Osteoblast (primary cell): ENCODE results near the gene NPC1. TPM values are rescaled to one million over a fixed set of nuclear protein-coding genes. Genes with fewer than 3 reads are reported as not detected.
"Not testable (repeated sequence)": the region's sequence is repeated elsewhere in the genome, so short reads cannot be mapped to it uniquely, and the experiment has no call there.

Source experiments
- DNase-seq: peaks from one replicate; pipeline ENCODE4 v3.0.0; 2011; ENCODE audit warnings: low spot score, mixed read lengths; ENCODE audit not compliant: insufficient read length; ENCODE audit errors: missing footprints
- H2AFZ ChIP-seq: 2 replicates; pipeline ENCODE4 v1.6.0; 2011; ENCODE audit warnings: mild to moderate bottlenecking, low read length
- H3K27ac ChIP-seq: 2 replicates; pipeline ENCODE4 v1.5.1; 2011; ENCODE audit warnings: mild to moderate bottlenecking, low read depth, low read length, moderate library complexity
- H3K27me3 ChIP-seq: 2 replicates; pipeline ENCODE4 v1.6.0; 2012; ENCODE audit warnings: mild to moderate bottlenecking, control low read depth, inconsistent platforms, low read length, moderate library complexity; ENCODE audit not compliant: insufficient read depth
- H3K36me3 ChIP-seq: 2 replicates; pipeline ENCODE4 v1.5.1; 2011; ENCODE audit warnings: mild to moderate bottlenecking, low read length, control low read depth, moderate library complexity; ENCODE audit not compliant: insufficient read depth
- H3K4me1 ChIP-seq: 2 replicates; pipeline ENCODE4 v1.5.1; 2011; ENCODE audit warnings: mild to moderate bottlenecking, low read length, control low read depth, moderate library complexity; ENCODE audit not compliant: insufficient read depth
- H3K4me2 ChIP-seq: 2 replicates; pipeline ENCODE4 v1.6.0; 2011; ENCODE audit warnings: mild to moderate bottlenecking, low read length; ENCODE audit not compliant: insufficient read depth
- H3K4me3 ChIP-seq: fragments of 200-600 bp; sonication (generic); 3 replicates; pipeline ENCODE4 v1.5.1; 2012; ENCODE audit warnings: mild to moderate bottlenecking, low read length, inconsistent platforms; ENCODE audit not compliant: insufficient read depth
- H3K79me2 ChIP-seq: 2 replicates; pipeline ENCODE4 v1.6.0; 2012; ENCODE audit warnings: mild to moderate bottlenecking, low read length, control low read depth, inconsistent platforms; ENCODE audit not compliant: insufficient read depth
- H3K9me3 ChIP-seq: 2 replicates; pipeline ENCODE4 v1.5.1; 2011; ENCODE audit warnings: low read depth, low read length, control low read depth
- H4K20me1 ChIP-seq: 2 replicates; pipeline ENCODE4 v1.6.0; 2012; ENCODE audit warnings: mild to moderate bottlenecking, low read length, control low read depth; ENCODE audit not compliant: insufficient read depth
- total RNA-seq: library from RNA; depleted of rRNA; stranded (reverse); fragments of >200 nt; gene quantifications from 2 replicates; pipeline ENCODE4 v1.2.3, GENCODE V29; 2012
- TF ChIP-seq, protein P1 (sequence below): IDR thresholded peaks from 2 replicates; pipeline ENCODE4 v1.5.1; 2011; ENCODE audit warnings: mild to moderate bottlenecking, low read depth, low read length, moderate library complexity; ENCODE audit errors: extremely low read depth

Gene NPC1
- total RNA-seq, 1 donor: 136 TPM

GRCh38 chr18:23495723-23496440 lies 90.4 kb downstream of the NPC1 start:
- Histone ChIP-seq H3K27me3 (no peaks in the 10 kb centered on the region), H3K36me3 (no peaks in the 10 kb centered on the region), H3K79me2 (no peaks in the 10 kb centered on the region), H3K4me3 (no peak overlapping the region), H3K27ac (no peak overlapping the region), H3K4me1 (peaks cover 10% of the 10 kb centered on the region), H3K9me3 (no peaks in the 10 kb centered on the region), H2AFZ (no peak overlapping the region), H3K4me2 (no peak overlapping the region), H4K20me1 (no peaks in the 10 kb centered on the region)
- no peak for DNase-seq
- TF ChIP-seq, protein P1, sequence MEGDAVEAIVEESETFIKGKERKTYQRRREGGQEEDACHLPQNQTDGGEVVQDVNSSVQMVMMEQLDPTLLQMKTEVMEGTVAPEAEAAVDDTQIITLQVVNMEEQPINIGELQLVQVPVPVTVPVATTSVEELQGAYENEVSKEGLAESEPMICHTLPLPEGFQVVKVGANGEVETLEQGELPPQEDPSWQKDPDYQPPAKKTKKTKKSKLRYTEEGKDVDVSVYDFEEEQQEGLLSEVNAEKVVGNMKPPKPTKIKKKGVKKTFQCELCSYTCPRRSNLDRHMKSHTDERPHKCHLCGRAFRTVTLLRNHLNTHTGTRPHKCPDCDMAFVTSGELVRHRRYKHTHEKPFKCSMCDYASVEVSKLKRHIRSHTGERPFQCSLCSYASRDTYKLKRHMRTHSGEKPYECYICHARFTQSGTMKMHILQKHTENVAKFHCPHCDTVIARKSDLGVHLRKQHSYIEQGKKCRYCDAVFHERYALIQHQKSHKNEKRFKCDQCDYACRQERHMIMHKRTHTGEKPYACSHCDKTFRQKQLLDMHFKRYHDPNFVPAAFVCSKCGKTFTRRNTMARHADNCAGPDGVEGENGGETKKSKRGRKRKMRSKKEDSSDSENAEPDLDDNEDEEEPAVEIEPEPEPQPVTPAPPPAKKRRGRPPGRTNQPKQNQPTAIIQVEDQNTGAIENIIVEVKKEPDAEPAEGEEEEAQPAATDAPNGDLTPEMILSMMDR: no peak

GRCh38 chr18:23494992-23495391 lies 91.3 kb downstream of the NPC1 start:
- Histone ChIP-seq H3K79me2 (no peaks in the 10 kb centered on the region), H4K20me1 (no peaks in the 10 kb centered on the region), H3K27me3 (no peaks in the 10 kb centered on the region), H3K4me2 (no peak overlapping the region), H3K4me1 (peaks cover 10% of the 10 kb centered on the region), H3K36me3 (no peaks in the 10 kb centered on the region), H3K9me3 (no peaks in the 10 kb centered on the region), H3K4me3 (no peak overlapping the region), H2AFZ (no peak overlapping the region), H3K27ac (no peak overlapping the region)
- DNase-seq: no peak
- TF ChIP-seq, protein P1: no peak

DNA sequence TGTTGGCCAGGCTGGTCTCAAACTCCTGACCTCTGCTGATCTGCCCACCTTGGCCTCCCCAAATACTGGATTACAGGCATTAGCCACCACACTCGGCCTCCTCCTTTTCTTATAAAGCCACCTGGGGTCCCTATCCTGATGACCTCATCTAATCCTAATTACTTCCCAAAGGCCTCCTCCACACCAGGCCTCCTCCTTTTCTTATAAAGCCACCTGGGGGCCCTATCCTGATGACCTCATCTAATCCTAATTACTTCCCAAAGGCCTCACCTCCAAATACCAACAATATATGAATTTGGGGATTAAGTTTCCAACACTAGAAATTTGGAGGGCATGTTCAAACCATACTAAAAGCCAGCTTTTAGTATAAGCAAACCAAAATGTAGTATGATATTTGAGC lies 92.7 kb downstream of the NPC1 start:
- Histone ChIP-seq H3K79me2 (no peaks in the 10 kb centered on the region), H3K27ac (no peak overlapping the region), H3K27me3 (no peaks in the 10 kb centered on the region), H3K4me3 (no peak overlapping the region), H3K4me2 (no peak overlapping the region), H3K36me3 (no peaks in the 10 kb centered on the region), H3K9me3 (no peaks in the 10 kb centered on the region), H3K4me1 (no peaks in the 10 kb centered on the region), H2AFZ (no peak overlapping the region), H4K20me1 (no peaks in the 10 kb centered on the region)
- TF ChIP-seq, protein P1: no peak
- DNase-seq: peak; percentile 36

DNA sequence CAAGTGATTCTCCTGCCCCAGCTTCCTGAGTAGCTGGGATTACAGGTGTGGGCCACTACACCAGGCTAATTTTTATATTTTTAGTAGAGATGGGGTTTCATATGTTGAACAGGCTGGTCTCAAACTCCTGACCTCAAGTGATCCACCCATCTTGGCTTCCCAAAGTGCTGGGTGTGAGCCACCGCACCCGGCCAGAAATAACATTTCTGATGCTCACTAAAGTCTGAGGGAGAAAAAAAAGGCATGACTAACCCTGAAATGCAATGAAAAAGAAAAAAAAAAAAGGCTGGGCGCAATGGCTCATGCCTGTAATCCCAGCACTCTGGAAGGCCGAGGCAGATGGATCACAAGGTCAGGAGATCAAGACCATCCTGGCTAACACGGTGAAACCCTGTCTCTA lies 96.7 kb downstream of the NPC1 start:
- H4K20me1 ChIP-seq, H3K9me3 ChIP-seq, H3K4me1 ChIP-seq, H2AFZ ChIP-seq, H3K27me3 ChIP-seq, DNase-seq, H3K4me3 ChIP-seq, H3K36me3 ChIP-seq, H3K27ac ChIP-seq, H3K4me2 ChIP-seq, H3K79me2 ChIP-seq: not testable (repeated sequence)
